H7 (cell line): Measurements from ENCODE around the gene PTP4A1. TPM values are rescaled to one million over a fixed set of nuclear protein-coding genes. Genes with fewer than 3 reads are reported as not detected.
"Not testable (repeated sequence)": the region's sequence is repeated elsewhere in the genome, so short reads cannot be mapped to it uniquely, and the experiment has no call there.

Experiments used
- DNase-seq: peaks from one replicate; pipeline ENCODE4 v3.0.0; 2012
- H3K27me3 ChIP-seq: 2 replicates; pipeline ENCODE4 v1.6.0; 2011; ENCODE audit warnings: mild to moderate bottlenecking, low read length; ENCODE audit not compliant: control insufficient read depth, insufficient read depth
- H3K36me3 ChIP-seq: replicated peaks from 2 replicates; pipeline ENCODE4 v1.5.1; 2011; ENCODE audit warnings: low read length; ENCODE audit not compliant: control insufficient read depth, insufficient read depth
- H3K4me3 ChIP-seq: 2 replicates; pipeline ENCODE4 v1.5.1; 2011; ENCODE audit warnings: low read depth, mild to moderate bottlenecking, control low read depth, low read length, moderate library complexity; ENCODE audit not compliant: insufficient read depth
- total RNA-seq: library from RNA; depleted of rRNA; stranded (reverse); fragments of >200 nt; shearing (Covaris generic); gene quantifications from 2 replicates; pipeline ENCODE4 v1.2.3, GENCODE V29; 2014; rRNA removed

The PTP4A1 gene
- 7.5 and 8.7 TPM in 2 replicates for total RNA-seq

DNA sequence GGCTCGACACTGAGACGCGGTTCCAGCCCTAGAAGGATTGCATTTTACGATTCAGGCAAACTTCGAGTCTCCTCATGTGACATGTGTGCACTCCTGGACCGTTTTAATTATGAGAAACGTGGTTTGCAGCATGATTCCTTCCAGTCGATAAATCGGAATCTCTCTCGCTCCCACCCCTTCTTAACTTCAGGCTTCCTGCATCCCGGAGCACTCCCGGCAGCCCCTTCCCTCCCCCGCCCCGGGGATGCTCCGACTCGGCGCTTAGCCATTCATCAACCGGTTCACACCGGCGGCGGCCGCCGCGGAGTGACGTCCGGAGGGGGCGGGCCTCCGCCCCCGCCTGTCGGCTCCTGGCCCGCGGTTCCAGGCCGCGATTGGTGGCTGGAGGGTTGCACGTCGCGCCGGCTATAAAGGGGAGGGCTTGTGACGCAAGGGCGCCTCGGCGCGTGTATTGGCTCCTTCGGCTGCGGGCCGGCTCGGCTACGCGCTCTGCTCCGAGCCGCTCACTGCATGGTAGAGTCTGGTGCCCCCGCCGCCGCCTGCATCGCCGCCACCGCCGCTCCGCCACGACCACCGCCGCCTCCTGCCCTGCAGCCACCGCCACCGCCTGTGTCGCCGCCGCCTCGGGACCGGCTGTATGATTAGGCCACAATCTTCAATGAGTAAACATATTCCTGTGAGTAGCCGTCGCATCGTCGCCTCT lies at the start of gene PTP4A1, which contains the start of gene LOC128125822:
Gene PTP4A1, plus strand, starts transcription at position 437 of the 703 bp plus-strand sequence. CDS start 4,401 bp downstream, outside the sequence.
Gene LOC128125822, plus strand, starts transcription at position 437 of the 703 bp plus-strand sequence.
- Histone ChIP-seq H3K4me3 (peak within 1 kb of the TSS; percentile 91), H3K27me3 (peaks cover 16% of the 10 kb centered on the region; the same call in 1 of the 2 replicates), H3K36me3 (peaks cover 9% of the 10 kb centered on the region)
- DNase-seq, result peak; percentile 93

DNA sequence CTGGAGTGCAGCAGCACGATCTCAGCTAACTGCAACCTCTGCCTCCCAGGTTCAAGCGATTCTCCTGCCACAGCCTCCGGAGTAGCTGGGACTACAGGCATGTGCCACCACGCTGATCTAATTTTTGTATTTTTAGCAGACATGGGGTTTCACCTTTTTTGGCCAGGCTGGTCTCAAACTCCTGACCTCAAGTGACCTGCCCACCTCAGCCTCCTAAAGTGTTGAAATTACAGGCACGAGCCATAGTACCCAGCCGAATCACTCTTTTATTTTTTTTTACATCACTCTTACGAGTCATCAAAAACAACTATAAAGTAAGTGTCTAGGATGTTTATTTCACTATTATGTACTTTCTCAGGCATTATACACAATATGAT lies 49.4 kb upstream of the PTP4A1 start:
- not testable (repeated sequence) for H3K4me3 ChIP-seq, H3K27me3 ChIP-seq, DNase-seq, H3K36me3 ChIP-seq

DNA sequence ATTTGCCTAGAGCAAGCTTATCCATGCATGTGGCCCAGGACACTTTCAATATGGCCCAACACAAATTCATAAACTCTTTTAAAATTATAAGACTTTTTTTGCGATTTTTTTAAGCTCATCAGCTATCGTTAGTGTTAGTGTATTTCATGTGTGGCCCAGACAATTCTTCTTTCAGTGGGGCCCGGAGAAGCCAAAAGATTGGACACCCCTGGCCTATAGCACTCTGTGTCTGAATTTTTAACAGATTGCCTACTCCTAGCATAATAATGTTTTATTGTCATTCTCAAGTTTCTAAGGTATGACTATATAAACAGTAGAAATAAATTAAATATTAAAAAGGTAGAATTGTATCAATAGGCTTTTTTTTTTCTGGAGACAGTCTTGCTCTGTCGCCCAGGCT lies 48.6 kb upstream of the PTP4A1 start:
- Histone ChIP-seq H3K27me3 (peaks cover 9% of the 10 kb centered on the region; the same call in 1 of the 2 replicates), H3K4me3 (no peak overlapping the region), H3K36me3 (no peaks in the 10 kb centered on the region)
- DNase-seq, result no peak

DNA sequence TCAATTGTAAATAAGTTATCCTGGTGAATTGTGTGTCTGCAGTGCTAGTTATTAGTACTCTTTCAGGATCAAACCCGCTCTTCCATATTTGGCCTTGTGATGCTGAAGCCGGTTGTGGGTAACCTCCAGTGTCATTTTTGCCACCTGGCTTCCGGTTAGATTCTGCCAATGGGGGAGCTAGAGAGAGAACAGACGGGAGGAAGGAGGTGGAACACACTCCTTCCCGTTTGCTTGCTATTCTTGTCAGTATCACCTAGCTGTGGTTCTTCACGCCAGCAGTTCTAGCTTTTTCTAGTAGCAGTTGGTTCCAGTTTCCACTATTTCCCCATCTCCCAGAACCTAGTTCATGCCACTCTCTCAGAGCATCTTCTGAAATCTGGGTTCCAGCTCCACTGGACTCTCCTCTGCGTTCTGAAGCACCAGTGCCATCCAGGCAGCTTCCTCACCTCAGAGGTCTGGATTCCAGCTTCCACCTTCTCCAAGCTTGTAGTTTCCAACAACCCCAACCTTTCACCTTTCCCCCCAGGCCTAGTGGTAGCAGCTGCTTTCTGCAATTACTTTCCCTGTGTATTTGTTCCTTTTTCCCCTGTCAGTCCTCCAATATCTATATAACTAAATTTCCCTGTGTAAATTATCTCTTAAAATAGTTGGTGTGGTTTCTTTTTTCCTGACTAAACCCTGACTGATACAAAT lies 46.9 kb upstream of the PTP4A1 start:
- DNase-seq, result peak; percentile 10
- no peaks in the 10 kb centered on the region for H3K36me3 ChIP-seq
- peaks cover 12% of the 10 kb centered on the region; the same call in 1 of the 2 replicates for H3K27me3 ChIP-seq
- no peak overlapping the region for H3K4me3 ChIP-seq

DNA sequence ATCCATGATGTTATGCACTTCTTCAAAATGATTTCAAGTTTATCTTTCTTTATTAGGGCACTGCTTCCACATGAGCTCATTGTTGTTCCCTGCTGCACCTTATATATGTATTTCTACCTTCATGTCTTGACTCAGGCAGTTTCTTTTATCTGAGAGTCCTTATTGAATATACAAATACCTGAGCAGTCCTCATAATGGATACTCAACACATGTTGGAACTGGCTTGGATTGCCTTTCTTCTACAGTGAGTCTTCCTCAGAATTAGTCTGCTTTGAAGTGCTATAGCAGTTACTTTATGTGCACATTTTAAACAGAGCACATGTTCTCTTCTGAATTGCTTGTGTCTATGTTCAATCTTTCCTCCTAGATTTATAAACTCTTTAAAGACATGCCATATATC lies 45.3 kb upstream of the PTP4A1 start:
- Histone ChIP-seq H3K36me3 (no peaks in the 10 kb centered on the region), H3K4me3 (no peak overlapping the region), H3K27me3 (peaks cover 16% of the 10 kb centered on the region; the same call in 1 of the 2 replicates)
- DNase-seq, result no peak

DNA sequence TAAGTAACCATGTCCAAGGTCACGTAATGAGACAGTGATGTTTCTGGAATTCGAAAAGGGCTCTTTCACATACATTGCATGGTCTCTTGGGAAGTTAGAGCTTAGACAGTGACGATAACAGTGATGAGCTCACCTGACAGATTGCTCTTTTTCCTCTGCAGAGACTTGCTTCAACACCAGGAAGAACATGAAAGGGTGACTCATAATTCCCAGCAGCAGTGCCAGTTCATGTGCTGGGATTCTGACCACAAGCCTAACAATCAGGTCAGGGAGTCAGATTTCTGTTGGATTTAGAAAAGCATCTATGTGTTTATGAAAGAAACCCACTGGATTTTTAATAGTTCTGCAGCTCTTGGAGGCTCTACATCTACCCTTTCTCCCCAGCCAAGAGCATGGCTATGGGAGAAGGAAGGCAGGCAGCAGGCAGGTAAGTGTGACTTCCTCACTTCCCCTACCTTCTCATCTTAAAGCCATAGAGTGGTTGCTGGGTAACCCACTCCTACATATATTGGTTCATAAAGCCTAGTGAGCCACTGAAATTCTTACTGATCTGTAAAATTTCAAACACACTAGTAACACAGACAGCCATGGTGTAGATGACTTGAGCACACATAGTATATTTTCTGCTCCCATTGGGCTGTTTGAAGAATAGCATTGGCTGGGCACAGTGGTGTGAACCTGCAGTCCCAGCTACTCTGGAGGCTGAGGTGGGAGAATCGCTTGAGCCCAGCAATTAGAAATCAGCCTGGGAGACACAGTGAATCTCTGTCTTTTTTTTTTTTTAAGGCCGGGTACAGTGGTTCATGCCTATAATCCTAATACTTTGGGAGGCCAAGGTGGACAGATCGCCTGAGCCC lies 44.4 kb upstream of the PTP4A1 start:
- no peak for DNase-seq
- peaks cover 18% of the 10 kb centered on the region; the same call in 1 of the 2 replicates for H3K27me3 ChIP-seq
- no peak overlapping the region for H3K4me3 ChIP-seq
- no peaks in the 10 kb centered on the region for H3K36me3 ChIP-seq

DNA sequence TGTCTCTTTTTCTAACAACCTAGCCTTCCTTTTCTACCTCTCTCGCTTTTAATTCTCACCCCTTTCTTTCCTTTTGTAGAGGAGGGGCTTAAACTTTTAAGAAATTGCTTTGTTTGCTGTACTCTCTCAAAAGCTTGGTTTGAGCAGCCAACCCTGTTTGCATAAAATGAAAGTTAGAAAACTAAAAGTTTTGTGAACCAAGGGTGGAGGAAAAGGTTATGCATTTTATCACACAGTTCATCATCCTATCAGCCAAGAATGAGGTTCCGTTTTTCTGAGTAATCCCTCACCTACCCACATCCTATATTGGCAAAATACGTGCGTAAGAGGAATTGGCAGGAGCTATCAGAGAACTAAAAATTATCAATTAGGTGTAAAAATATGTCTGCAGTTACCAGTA lies 42.8 kb upstream of the PTP4A1 start:
- Histone ChIP-seq H3K4me3 (no peak overlapping the region), H3K27me3 (peaks cover 28% of the 10 kb centered on the region; the same call in 1 of the 2 replicates), H3K36me3 (no peaks in the 10 kb centered on the region)
- DNase-seq, result no peak

DNA sequence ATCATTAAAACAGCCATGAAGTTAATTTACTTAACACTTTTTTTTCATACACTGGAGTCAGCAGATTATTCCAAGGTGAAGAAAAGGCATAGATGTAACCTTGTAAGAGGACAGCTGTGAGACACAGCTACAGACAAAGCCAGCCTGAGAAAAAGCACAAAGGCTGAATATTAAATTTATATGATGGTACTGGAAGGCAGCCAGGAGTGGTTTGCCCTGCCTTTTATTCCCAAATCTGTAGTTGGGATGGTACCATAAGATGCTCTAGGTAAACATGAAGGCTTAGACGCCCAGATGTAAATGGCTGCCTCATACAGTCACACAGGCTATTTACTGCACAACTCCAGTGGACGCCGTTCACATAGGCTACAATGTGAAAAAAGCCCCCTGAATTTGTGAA lies 42.1 kb upstream of the PTP4A1 start:
- H3K27me3 ChIP-seq, result peaks cover 28% of the 10 kb centered on the region; the same call in 1 of the 2 replicates
- no peak for DNase-seq

DNA sequence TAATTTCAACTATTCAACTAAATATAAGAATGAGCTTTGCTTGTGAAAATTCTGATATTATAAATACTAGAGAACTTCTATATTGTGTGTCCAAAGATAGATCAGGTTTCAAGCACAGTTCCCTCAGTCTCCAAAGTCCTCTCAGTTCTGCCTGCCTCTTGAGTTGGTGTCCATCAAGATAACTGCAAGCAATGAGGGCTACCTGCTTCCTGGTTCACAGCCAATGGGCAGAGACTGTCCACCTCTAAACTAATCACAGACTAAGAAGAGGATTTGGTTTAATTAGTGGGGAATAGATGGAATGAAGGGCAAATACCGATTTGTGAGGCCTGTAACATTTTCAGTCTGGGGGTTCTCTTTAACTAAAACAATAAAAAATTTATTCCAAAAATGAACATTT lies 41.3 kb upstream of the PTP4A1 start:
- Histone ChIP-seq H3K4me3 (no peak overlapping the region), H3K27me3 (peaks cover 29% of the 10 kb centered on the region; the same call in 1 of the 2 replicates), H3K36me3 (no peaks in the 10 kb centered on the region)
- no peak for DNase-seq

More for the DNA sequence above, 42.1 kb upstream of the PTP4A1 start:
- Histone ChIP-seq H3K36me3 (no peaks in the 10 kb centered on the region), H3K4me3 (no peak overlapping the region)

DNA sequence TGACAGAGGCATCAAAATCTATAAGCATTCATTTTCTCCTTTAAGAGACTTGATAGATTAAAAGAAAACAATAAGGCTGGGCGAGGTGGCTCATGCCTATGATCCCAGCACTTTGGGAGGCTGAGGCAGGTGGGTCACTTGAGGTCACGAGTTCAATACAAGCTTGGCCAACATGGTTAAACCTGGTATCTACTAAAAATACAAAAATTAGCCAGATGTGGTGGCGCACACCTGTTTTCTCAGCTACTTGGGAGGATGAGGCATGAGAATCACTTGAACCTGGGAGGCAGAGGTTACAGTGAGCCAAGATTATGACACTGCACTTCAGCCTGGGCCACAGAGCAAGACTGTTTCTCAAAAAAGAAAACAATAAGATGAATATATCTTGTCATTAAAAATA lies 39.3 kb upstream of the PTP4A1 start:
- peaks cover 25% of the 10 kb centered on the region; the same call in 1 of the 2 replicates for H3K27me3 ChIP-seq
- no peak for DNase-seq
- H3K4me3 ChIP-seq, result no peak overlapping the region
- no peaks in the 10 kb centered on the region for H3K36me3 ChIP-seq

DNA sequence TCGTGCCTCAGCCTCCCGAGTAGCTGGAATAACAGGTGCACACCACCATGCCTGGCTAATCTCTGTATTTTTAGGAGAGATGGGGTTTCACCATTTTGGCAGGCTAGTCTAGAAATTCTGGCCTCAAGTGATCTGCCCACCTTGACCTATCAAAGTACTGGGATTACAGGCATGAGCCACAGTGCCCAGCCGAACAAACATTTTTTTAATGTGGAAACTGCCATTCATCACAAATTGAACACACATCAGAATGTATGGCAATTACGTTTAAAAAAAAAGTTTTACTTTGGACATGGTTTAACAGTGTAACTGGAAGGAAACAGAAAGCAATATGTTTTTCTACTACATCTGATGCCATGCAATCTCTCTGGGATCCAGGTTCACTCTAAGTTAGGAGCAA lies 38.3 kb upstream of the PTP4A1 start:
- no peak for DNase-seq
- Histone ChIP-seq H3K4me3 (no peak overlapping the region), H3K36me3 (no peaks in the 10 kb centered on the region), H3K27me3 (peaks cover 30% of the 10 kb centered on the region; the same call in 1 of the 2 replicates)

DNA sequence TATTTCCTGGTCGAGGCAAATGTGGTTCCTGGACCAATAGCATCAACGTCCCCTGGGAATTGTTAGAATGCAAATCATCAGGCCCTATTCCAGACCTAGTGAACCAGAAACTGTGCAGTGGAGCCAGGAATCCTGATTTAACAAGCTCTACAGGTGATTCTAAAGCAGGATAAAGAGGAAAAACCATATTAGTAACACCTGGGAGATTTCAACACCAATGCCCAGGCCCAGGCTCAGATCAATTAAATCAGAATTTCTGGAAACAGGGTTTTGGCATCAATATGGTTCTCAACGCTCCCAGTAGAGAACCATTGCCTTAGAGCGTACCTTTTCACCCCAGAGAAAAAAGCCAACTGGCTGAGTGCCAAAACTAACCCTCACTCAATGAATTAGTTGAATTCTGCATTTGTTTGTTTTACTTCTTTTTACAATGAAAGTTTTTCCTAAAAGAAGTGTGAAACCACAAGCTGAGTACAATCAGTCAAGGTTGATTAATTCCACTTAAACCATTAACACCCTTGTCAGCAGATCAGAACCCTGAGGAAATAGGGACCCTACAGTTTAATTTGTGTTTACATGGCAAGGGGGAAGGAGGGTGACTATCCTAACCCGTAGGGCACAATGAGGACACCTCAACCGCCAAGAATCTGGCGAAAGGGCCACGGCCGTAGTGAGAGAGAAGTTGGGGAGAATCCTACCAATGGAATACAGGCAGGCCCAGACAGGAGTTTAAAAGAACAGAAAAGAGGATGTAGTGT lies 34.9 kb upstream of the PTP4A1 start:
- DNase-seq, result no peak
- Histone ChIP-seq H3K27me3 (peaks cover 43% of the 10 kb centered on the region; the same call in 1 of the 2 replicates), H3K36me3 (no peaks in the 10 kb centered on the region)

DNA sequence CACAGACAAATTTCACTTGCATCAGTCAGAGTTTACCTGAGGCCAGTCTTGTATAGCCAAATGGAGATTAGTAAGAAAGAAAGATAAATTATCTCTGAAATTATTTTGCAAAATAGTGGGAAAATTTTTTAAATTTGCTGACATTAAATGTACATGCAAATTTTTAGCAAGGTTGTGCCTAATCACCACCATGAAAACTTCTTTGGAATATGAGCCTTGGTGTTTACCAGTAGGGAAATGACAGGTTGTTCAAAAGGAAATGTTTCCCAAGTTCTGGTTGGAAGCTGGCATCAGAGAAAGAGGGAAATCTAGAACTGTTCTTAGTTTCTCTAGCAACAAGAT lies 34.4 kb upstream of the PTP4A1 start:
- Histone ChIP-seq H3K36me3 (no peaks in the 10 kb centered on the region), H3K4me3 (no peak overlapping the region), H3K27me3 (peaks cover 46% of the 10 kb centered on the region; the same call in 1 of the 2 replicates)
- DNase-seq, result no peak

More for the DNA sequence above, 34.9 kb upstream of the PTP4A1 start:
- H3K4me3 ChIP-seq, result no peak overlapping the region

DNA sequence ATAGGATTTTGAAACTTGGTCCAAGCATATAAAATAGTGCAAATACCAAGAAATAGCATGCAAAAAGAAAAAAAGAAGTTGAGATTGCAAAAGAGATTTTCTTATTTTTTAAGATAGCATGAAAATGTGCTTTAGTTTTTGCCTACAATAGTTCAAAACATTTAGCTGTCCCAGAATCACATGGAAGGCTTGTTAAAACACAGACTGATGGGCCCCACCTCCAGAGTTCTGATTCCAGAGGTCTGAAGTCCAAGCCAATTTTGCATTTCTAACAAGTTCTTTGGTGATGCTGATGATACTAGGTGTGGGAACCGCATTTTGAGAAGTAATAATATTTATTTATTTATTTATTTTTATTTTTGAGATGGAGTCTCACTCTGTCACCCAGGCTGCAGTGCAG lies 33.7 kb upstream of the PTP4A1 start:
- DNase-seq, result no peak
- H3K27me3 ChIP-seq, result peaks cover 50% of the 10 kb centered on the region; the same call in 1 of the 2 replicates

More for the DNA sequence above, 33.7 kb upstream of the PTP4A1 start:
- no peaks in the 10 kb centered on the region for H3K36me3 ChIP-seq
- no peak overlapping the region for H3K4me3 ChIP-seq
